ENCODE measurements around the gene CTR9.

- TF ChIP-seq CTCF (conservative IDR thresholded peaks at IDR 0.05; ENCODE audit: low read depth, low read length) (no peak), EZH2phosphoT487 (IDR thresholded peaks at IDR 0.05; ENCODE audit: borderline replicate concordance, low read length) (no peak)
Measured at GRCh38 chr11:10747733-10748132, 3.3 kb upstream of the CTR9 start.

All from PC-3 (cell line).